ENCODE data around the gene KIAA1958.
"Not testable (repeated sequence)": the region's sequence is repeated elsewhere in the genome, so short reads cannot be mapped to it uniquely, and the experiment has no call there.

The KIAA1958 gene

DNA sequence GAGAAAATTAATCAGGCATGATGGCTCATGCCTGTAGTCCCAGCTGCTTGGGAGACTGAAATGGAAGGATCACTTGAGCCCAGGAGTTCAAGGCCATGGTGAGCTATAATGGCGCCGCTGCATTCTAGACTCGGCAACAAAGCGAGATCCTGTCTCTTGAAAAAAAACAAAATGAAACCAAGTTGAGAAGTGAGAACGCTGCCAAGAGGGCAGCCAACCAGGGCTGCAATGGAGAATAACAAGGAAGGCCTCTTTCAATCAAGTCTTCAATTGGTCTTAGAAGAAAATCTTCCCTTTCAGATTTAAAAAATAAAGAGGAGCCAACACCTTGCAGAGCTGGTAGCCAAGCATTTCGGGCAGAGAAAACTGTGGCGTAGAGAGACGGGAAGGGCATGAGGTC, 14.7 kb downstream of the KIAA1958 start:
- TF ChIP-seq POLR2A (IDR thresholded peaks at IDR 0.05; ENCODE audit: low read depth, low read length), result no peak
- DNase-seq (ENCODE audit: insufficient read length, low spot score) (no peak), FAIRE-seq (no peak)

DNA sequence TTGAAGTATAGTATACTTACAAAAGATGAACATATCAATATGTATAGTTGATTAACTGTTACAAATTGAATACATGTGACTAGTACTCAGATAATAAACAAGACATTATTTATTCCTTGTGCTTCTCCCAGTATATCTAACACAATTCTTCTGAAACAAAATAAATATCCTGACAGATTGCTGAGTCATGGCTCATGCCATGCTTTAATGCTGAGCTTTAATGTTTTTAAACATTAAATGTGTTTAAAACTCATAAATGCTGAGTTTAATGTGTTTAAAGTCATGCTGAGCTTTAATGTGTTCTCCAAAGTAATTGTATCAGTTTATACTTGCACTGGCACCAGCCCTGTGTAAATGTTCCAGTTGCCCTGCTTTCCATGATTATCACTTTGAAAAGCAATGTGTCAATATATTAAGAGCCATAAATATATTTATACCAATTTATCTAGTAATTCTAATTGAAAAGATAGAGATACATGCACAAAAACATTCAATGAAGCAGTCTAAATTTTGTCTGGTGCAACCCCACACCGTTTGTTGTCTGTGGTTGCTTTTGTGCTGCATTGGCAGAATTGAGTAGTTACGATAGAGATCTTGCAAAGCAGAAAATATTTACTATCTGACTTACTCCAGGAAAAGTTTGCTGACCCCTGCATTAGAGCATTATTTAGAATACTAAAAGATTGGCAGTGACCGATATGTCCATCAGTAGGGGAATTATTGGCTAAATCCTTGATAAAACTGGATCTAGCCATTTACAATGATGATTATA, 15.7 kb downstream of the KIAA1958 start:
- TF ChIP-seq POLR2A (IDR thresholded peaks at IDR 0.05; ENCODE audit: low read depth, low read length), result no peak
- FAIRE-seq (no peak), DNase-seq (ENCODE audit: insufficient read length, low spot score) (no peak)

DNA sequence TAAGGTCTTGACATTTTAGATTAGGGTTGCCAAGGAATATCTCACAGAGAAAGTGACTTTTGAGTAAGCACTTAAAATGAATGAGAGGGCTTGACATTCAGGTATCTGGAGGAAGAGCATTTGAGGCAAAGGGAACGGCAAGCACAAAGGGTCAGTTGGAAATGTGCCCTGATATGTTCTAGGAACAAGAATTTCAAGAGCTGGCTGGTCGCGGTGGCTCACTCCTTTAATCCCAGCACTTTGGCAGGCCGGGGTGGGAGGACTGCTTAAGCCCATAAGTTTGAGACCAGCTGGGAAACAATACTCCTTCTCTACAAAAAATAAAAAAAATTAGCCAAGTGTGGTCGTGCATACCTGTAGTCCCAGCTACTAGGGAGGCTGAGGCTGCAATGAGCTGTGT, 16.5 kb downstream of the KIAA1958 start:
- no peak for DNase-seq (ENCODE audit: insufficient read length, low spot score)
- no peak for TF ChIP-seq POLR2A (IDR thresholded peaks at IDR 0.05; ENCODE audit: low read depth, low read length)
- FAIRE-seq, result no peak

DNA sequence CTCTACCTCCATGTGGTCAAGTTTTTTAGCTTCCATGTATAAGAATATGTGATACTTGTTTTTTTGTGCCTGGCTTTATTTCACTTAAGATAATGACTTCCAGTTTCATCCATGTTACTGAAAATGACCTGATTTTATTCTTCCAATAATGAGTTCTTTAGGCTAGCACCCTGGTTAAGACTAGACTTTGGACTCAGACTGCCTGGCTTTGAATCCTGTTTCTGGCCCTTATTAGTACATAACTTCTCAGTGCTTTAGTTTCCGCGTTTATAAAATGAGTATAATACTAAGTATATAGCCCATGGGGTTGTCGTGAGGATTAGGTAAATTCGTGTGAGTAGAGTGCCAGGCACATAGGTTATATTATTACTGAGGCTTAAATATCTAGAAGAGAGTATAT, 18.5 kb downstream of the KIAA1958 start:
- TF ChIP-seq POLR2A (IDR thresholded peaks at IDR 0.05; ENCODE audit: low read depth, low read length), result no peak
- DNase-seq (ENCODE audit: insufficient read length, low spot score) (no peak), FAIRE-seq (no peak)

DNA sequence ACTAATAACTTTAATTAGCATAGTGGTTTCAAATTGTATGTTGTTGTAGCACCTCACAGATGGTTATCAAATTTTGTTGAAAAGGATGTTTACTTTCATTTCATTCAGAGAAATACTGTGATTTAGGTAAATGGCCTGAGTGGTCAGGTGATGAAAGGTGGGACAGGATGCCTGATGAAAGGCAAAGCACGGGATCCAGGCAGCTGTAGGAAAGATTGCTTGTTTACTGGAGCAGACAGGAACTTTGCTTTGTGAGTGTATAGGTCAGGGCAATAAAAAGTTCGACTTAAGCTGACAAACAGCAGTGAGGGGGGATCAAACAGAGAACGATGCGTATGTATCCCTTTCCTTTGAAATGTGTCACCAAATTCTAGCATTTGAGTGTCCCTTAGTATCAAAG, 19.0 kb downstream of the KIAA1958 start:
- DNase-seq (ENCODE audit: insufficient read length, low spot score), result no peak
- no peak for TF ChIP-seq POLR2A (IDR thresholded peaks at IDR 0.05; ENCODE audit: low read depth, low read length)
- no peak for FAIRE-seq

DNA sequence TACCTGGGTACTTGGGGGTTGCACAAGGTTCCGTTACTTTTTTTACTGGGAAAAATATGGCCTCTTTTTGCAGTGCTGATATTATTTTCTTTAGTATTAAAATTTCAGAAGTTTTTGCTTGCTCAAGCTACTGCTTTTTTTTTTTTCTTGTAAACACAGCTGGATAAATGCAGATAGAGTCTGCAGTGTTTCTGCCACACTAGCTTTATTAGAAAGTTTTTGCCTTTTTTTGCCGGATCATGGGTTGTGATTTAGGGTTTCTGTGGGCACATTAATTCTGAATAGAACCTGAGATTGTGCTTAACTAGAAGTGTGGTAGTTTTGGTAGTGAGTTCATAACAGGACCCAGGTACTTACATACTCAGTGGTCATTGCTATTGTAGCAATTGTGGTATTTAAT, 19.9 kb downstream of the KIAA1958 start:
- no peak for TF ChIP-seq POLR2A (IDR thresholded peaks at IDR 0.05; ENCODE audit: low read depth, low read length)
- DNase-seq (ENCODE audit: insufficient read length, low spot score) (no peak), FAIRE-seq (peak; percentile 41)

DNA sequence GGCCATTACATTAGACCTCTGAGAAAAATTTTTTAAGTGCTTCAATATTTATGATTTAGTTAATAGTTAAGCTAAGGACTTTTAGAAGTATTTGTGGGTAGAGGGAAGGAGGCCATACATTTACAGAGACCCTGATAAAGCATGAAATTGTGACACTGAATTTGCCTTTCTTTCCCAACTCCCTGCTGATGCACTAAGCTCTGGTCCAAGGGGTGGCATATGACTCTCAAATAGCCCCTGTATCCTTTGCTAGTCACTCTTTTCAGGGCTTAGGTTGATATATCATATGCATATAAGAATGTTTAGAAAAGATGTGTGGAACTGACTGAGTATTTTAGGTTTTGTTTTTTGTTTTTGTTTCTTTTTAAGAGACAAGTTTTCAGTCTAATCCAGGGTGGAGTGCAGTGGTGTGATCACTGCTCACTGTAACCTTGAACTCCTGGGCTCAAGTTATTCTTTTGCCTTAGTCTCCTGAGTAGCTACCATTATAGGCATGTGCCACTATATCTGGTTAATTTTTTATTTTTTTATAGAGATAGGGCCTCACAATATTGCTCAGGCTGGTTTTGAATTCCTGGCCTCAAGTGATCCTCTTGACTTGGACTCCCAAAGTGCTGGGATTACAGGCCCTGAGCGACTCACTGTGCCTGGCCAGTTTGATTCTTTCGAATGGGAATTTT, 20.5 kb downstream of the KIAA1958 start:
- no peak for TF ChIP-seq POLR2A (IDR thresholded peaks at IDR 0.05; ENCODE audit: low read depth, low read length)
- no peak for DNase-seq (ENCODE audit: insufficient read length, low spot score)
- peak; percentile 30 for FAIRE-seq

DNA sequence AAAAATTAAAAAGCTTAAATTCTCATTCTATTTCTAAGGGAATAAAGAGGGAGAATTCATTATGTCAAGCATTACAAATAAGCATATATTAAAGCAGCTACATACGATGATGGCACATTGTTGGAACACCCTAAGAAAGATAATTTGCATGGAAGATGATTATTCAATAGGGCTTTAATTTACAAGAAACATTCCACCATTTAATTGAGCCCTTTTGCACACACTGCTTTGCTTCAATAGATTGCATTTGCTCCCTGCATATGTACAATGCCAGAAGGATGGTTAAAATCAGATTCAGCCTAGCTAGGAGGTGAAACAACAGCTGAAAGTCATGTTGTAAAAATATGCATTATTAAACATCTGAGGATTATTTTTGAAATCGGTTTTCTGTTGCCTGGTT, 21.8 kb downstream of the KIAA1958 start:
- peak; percentile 23 for FAIRE-seq
- TF ChIP-seq POLR2A (IDR thresholded peaks at IDR 0.05; ENCODE audit: low read depth, low read length), result no peak

DNA sequence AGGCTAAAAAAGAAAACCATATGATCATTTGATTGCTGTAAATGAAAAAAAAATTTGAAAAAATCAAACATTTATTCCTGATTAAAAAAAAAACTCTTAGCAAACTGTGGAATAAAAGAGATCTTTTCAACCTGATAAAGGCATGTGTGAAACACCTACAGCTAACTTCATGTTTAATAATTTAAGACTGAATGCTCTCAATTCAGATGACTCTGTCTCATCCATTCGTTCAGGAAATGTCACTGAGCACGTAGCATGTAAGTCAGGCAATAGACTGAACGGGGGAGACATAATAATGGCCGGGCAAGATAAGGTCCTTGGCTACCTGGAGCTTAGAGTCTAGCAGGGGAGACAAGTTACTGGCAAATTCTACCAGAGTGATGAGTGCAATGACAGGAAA, 25.8 kb downstream of the KIAA1958 start:
- FAIRE-seq; DNase-seq (ENCODE audit: insufficient read length, low spot score): not testable (repeated sequence)

More for the DNA sequence above, 21.8 kb downstream of the KIAA1958 start:
- DNase-seq (ENCODE audit: insufficient read length, low spot score), result no peak

DNA sequence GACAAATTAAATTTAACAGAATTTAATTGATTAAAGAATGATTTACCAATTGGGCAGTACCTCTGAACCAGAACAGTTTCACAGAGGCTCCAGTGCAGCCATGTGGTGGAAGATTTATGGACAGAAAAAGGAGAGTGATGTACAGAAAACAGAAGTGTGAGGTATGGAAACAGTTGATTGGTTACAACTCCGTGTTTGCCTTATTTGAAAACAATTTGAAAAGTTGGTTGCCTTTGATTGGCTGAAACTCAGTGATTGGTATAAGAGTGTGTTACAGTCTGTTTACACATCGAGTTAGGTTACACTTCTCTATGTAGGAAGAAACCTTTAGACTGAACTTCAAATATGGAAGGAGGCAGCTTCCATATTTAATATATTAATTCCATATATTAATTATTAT, 30.1 kb downstream of the KIAA1958 start:
- no peak for TF ChIP-seq POLR2A (IDR thresholded peaks at IDR 0.05; ENCODE audit: low read depth, low read length)
- peak; percentile 89 for FAIRE-seq
- DNase-seq (ENCODE audit: insufficient read length, low spot score), result no peak

DNA sequence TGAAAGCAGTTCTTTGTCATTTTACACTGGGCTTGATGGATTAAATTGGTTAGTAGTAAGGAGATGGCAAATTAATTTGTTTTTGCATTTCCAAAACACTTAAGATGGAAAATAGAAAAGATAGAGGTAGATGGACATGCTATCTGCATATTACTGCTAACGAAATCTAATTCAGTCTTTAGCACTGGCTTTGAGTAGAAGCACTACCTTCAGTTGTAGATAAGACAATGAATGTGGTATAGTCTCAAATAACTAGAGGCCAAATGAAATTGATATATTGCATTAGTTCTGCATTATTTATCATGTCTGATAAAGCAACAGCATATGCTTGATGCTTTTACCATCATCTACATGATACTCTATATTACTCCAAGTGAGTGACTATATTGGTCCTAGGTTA, 33.4 kb downstream of the KIAA1958 start:
- FAIRE-seq (no peak), DNase-seq (ENCODE audit: insufficient read length, low spot score) (no peak)
- TF ChIP-seq POLR2A (IDR thresholded peaks at IDR 0.05; ENCODE audit: low read depth, low read length), result no peak

DNA sequence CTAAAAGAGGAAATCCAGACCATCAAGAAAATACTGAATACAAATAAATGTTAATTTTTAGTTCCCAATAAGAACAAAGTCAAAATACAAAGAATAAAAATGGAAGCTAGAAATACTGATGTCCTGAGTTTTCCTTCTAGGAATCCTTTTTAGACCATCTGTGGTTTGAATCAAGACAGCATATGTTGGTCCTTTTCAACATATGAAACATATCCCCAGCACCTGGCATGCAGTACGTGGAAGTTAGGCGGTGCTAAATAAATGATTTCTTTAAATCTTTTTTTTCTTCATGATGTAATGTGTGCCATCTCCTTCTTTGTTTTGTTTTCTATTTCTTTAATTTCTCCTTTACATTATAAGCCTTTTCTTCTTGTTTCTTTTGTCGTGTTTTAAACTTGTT, 34.0 kb downstream of the KIAA1958 start:
- no peak for TF ChIP-seq POLR2A (IDR thresholded peaks at IDR 0.05; ENCODE audit: low read depth, low read length)
- FAIRE-seq, result no peak
- DNase-seq (ENCODE audit: insufficient read length, low spot score), result no peak

DNA sequence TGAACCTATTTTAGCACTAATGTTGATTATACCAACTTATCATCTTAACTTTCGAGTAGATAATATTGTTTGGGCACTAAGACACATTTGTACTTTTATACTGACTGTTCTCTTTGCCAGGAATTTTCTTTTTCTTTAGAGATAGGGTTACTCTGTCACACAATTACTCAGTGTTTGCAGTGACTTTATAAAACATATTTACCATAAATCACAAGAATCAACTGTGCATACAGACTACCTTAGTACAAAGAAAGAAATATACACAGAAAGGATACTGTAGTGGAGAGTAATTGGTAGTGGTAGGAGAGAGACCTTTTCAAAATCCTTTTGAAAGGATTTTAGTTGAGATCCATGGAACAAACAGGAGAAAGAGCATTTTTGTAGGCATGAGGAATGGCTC, 40.3 kb downstream of the KIAA1958 start:
- DNase-seq (ENCODE audit: insufficient read length, low spot score), result no peak
- no peak for TF ChIP-seq POLR2A (IDR thresholded peaks at IDR 0.05; ENCODE audit: low read depth, low read length)
- no peak for FAIRE-seq

DNA sequence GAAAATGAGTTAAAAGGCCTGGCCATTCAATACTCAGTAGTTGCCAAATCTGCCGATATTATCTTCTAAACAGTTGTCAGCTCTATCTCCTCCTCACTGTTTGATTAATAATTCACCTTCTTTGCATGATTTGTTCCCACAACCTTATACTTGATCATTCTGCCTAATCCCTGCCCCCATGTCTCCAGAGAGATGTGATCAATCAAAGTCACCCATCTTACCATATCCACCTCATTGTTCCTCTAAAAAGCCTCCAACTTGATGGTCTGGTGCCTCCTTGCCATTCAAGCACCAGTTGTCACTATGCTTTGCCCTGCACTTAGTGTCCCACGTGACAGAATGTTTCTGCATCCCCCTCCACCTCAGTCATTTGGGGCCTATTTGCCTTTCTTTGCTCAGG, 41.3 kb downstream of the KIAA1958 start:
- no peak for TF ChIP-seq POLR2A (IDR thresholded peaks at IDR 0.05; ENCODE audit: low read depth, low read length)
- no peak for FAIRE-seq
- DNase-seq (ENCODE audit: insufficient read length, low spot score), result no peak

DNA sequence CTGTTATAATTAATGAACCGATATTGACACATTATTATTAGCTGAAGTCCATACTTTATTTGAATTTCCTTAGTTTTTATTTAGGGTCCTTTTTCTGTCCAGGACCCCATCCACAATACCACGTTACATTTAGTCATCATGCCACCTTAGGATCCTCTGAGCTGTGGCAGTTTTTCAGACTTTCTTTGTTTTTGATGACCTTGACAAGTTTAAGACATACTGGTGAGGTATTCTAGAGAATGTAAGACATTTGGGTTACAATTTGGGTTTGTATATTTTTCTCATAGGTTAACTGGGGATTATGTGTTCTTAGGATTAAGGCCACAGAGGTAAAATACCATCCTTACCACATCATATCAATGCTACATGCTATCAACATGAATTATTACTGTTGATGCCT, 42.7 kb downstream of the KIAA1958 start:
- TF ChIP-seq POLR2A (IDR thresholded peaks at IDR 0.05; ENCODE audit: low read depth, low read length), result no peak
- FAIRE-seq (no peak), DNase-seq (ENCODE audit: insufficient read length, low spot score) (no peak)

All from H54 (cell line).